GM12873 (cell line): Measurements from ENCODE around the gene KLHDC7B.

Source experiments
- TF ChIP-seq, protein P1 (sequence below): IDR thresholded peaks from 2 replicates; pipeline ENCODE4 v1.5.1; 2012; ENCODE audit warnings: low read depth, mild to moderate bottlenecking, moderate library complexity, low read length, control low read depth; ENCODE audit not compliant: insufficient read depth; ENCODE audit errors: missing control alignments

The KLHDC7B gene

GRCh38 chr22:50528682-50529415 lies 16.9 kb upstream of the KLHDC7B start:
- TF ChIP-seq, protein P1, sequence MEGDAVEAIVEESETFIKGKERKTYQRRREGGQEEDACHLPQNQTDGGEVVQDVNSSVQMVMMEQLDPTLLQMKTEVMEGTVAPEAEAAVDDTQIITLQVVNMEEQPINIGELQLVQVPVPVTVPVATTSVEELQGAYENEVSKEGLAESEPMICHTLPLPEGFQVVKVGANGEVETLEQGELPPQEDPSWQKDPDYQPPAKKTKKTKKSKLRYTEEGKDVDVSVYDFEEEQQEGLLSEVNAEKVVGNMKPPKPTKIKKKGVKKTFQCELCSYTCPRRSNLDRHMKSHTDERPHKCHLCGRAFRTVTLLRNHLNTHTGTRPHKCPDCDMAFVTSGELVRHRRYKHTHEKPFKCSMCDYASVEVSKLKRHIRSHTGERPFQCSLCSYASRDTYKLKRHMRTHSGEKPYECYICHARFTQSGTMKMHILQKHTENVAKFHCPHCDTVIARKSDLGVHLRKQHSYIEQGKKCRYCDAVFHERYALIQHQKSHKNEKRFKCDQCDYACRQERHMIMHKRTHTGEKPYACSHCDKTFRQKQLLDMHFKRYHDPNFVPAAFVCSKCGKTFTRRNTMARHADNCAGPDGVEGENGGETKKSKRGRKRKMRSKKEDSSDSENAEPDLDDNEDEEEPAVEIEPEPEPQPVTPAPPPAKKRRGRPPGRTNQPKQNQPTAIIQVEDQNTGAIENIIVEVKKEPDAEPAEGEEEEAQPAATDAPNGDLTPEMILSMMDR = no peak

DNA sequence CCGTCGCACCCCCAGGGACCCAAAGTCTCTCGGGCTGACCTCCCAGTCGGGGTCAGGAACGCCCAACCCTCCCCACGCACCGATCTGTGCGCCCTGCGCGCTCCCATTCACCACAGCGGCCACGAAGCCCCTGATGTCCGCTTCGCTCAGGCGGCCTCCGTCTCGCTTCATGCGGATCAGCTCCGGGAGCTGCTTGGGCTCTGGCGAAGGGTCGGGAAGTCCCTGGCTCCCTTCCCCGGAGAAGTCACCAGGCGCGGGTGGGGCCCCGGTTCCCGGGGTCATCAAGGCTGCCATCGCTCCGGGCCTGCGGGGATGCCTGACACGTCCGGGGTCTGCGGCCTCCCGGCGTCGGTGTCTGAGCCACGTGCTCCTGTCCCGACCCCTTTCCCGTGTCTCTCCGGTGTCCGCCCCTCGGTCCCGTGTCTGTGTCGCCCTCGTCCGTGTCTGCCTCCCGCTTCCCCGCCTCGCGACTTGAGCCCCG lies 16.2 kb upstream of the KLHDC7B start:
- TF ChIP-seq, protein P1 = no peak

DNA sequence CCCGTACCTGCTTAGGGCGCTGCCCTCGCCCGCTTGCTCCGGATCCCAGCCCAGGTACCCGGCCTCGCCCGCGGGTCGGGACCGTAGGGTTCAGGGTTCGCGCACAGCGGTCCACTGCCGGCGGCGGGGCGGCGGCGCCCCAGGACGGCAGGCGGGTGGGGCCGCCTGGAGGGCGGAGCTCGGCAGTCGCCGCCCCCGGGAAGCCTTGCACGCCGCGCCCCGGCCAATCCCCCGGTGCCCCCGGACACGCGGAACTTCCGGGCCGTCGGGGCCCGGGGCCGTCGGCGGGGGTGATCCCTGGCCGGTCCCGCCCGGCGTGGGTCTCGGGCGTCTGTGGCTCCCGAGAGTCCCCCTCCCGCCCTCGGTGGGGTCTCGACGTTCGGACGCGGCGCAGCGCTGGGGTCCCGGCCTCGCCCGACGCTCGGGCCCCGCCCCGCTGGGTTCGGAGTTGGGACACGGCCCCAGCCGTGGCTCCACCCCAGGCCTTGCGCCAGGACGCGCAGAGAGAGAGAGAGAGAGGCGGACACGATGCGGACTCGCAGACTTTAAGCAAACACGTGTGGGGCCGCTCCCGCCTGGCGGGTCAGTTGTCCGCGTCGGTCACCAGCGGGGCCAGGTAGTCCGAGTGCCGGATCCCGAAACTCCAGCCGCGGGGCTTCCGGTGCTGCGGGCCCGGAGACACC lies 15.7 kb upstream of the KLHDC7B start, which contains the start of gene TYMP:
Gene TYMP (minus strand): TSS at position 116 of the 683 bp plus-strand sequence. CDS start 303 bp downstream, outside the sequence.
- TF ChIP-seq, protein P1 = no peak

DNA sequence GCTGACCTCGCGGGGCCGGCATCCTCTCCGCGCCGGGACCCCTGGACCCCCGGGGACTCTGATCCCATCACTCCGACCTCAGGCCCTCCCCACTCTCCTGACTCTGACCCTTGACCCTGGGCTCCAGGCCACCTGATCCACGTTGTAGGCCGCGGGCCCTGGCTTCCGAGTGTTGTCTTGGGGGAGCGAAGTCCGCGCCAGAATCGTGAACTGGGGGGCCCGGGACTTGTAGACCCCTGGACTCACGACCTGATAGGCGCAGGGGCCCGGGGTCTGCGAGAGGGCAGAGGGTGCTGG lies 15.2 kb upstream of the KLHDC7B start:
- TF ChIP-seq, protein P1 = no peak

GRCh38 chr22:50530877-50531545 lies 14.7 kb upstream of the KLHDC7B start:
- TF ChIP-seq, protein P1 = no peak

DNA sequence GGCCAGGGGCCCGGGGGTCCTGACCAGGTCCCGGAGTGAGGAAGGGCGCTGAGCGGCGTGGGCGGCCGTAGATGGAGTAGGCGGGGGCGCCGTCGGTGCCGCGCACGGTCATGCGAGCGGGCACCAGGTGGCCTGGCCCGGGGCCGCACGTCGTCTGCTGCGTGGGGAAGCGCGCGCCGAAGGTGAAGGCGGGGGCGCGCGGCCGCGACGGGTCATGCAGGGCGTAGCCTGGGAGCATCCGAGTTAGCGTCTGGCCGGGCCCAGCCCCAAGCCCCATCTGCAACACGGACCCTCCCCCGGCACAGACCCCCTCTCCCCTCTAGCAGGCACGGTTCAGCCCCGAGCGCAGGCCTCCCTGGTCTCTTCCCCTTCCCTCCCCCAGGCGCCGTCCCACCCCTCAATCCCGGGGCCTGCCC lies 14.1 kb upstream of the KLHDC7B start:
- TF ChIP-seq, protein P1 = no peak
